ENCODE measurements around the gene BARD1.
"Not testable (repeated sequence)": the region's sequence is repeated elsewhere in the genome, so short reads cannot be mapped to it uniquely, and the experiment has no call there.

The BARD1 gene

DNA sequence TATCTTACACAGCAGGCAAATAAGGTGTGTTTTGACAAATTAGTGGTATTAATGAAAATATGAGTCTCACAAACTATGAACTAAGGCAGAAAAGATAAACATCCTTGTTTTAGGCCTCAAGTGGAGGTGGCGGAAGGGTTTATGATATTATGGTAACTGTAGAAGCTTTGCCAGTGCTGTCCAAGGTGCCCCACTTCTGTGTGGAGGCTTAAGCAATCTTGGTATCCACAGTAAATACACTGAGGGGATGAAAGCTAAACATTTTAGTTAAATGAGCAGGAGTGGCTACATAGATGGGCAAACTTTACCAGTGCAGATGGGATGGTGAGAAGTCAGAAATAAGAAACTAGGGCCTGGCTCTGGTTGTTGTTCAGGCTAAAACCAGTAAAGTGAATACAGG lies 84.7 kb downstream of the BARD1 start:
- no peaks in the 10 kb centered on the region for H3K27me3 Mint-ChIP-seq
- peaks cover 47% of the 10 kb centered on the region for H3K36me3 Mint-ChIP-seq
- no peak overlapping the region for H3K4me3 Mint-ChIP-seq
- H3K4me1 Mint-ChIP-seq, result no peaks in the 10 kb centered on the region
- no peak overlapping the region for H3K27ac Mint-ChIP-seq
- peaks cover 8% of the 10 kb centered on the region for H3K9me3 Mint-ChIP-seq
- no peak for ATAC-seq

GRCh38 chr2:214717837-214718236 lies 91.6 kb downstream of the BARD1 start:
- Mint-ChIP-seq H3K9me3 (peaks cover 11% of the 10 kb centered on the region), H3K36me3 (peaks cover 50% of the 10 kb centered on the region)
- not testable (repeated sequence) for H3K27ac Mint-ChIP-seq, H3K27me3 Mint-ChIP-seq, H3K4me3 Mint-ChIP-seq, H3K4me1 Mint-ChIP-seq, ATAC-seq

DNA sequence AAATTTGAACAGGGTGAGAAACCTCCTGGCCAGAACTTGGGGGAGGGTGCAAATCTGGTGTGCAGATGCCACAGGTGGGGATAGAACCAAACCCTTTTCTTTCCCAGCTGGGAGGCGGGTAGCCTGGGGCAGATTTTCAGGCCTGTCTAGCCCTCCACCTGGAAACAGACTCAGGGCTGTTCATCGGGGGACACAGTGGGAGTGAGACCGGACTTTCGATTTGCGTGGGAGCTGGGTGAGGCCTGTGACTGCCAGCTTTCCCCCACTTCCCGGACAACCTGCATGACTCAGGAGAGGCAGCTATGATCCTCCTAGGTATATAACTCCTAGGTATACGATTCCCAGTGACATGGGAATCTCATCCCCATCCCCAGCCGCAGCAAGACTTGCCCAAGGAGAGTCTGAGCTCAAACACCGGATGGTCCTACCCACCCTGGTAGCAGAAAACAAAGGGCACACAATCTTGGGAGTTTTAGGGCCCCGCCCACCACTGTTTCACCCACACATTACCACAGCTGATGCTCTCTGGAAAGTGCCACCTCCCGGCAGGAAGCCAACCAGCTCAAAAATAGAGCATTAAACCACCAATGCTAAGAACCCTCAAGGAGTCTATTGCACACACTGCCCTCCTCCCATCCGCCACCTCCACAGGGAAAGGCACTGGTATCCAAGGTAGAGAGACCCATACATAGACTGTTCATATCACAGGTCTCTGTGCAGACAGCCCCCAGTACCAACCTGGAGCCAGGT lies 92.5 kb downstream of the BARD1 start:
- H3K9me3 Mint-ChIP-seq, result peaks cover 11% of the 10 kb centered on the region
- H3K27me3 Mint-ChIP-seq, result no peaks in the 10 kb centered on the region
- peaks cover 48% of the 10 kb centered on the region for H3K36me3 Mint-ChIP-seq
- ATAC-seq, result no peak
- no peak overlapping the region for H3K27ac Mint-ChIP-seq
- H3K4me1 Mint-ChIP-seq, result no peaks in the 10 kb centered on the region
- no peak overlapping the region for H3K4me3 Mint-ChIP-seq

- Mint-ChIP-seq H3K27me3 (no peaks in the 10 kb centered on the region), H3K27ac (no peak overlapping the region), H3K9me3 (peaks cover 6% of the 10 kb centered on the region), H3K4me3 (no peak overlapping the region), H3K4me1 (no peaks in the 10 kb centered on the region), H3K36me3 (peaks cover 30% of the 10 kb centered on the region)
- no peak for ATAC-seq
Observed at GRCh38 chr2:214715025-214715424, 94.5 kb downstream of the BARD1 start.

DNA sequence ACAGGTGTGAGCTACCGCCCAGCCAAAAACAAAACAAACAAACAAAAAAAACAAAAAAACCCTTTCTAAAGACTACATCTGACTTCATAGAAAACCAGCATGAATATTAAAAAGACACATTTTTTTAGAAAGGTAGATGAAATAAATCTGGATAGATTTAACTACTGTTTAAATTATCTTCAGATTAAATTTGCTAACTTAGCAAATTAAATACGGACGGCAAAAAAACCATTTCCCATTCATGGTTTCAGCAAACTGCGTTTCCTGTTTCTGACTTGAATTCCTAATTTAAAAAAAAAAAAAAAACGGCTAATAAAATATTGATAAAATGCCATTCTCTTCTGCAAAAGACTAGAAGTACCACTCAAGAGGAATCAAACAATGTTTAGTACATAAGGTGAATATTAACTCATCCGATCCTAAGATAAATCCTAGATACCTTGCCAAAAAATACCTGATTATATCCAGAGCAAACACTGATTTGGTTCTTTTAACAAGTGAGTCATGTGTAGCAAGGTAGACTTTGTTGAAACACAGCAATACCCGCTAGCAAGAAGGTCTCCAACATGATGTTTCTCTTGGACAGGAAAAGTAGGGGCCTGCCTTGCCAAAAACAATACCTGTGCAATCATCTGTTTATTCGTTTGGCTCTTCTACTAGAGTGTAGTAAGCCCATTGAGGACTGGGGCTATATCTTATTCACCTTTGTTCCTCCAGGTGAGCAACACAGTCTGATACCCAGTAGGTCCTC lies 96.2 kb downstream of the BARD1 start:
- no peaks in the 10 kb centered on the region for H3K4me1 Mint-ChIP-seq
- H3K4me3 Mint-ChIP-seq, result no peak overlapping the region
- no peaks in the 10 kb centered on the region for H3K27me3 Mint-ChIP-seq
- H3K9me3 Mint-ChIP-seq, result peaks cover 4% of the 10 kb centered on the region
- H3K36me3 Mint-ChIP-seq, result peaks cover 14% of the 10 kb centered on the region
- H3K27ac Mint-ChIP-seq, result no peak overlapping the region
- no peak for ATAC-seq

DNA sequence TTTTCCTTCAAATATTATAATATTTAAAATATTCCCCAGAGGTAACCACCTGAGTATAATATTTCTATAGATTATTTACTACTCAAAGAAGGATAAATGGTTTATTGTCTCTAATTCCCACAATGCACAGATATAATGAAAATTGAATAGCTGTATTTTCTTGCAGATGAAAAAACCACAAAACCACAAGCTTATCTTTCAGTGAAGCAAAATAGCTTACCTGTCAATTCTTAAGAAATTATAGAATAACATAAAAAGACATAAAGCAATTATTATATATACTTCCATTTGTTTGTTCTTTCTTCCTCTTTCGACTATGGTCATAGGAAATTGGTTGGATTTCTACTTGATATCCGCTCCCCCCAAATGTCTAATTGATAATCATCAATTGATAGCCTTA lies 98.8 kb downstream of the BARD1 start:
- H3K27me3 Mint-ChIP-seq, result no peaks in the 10 kb centered on the region
- no peak for ATAC-seq
- H3K4me3 Mint-ChIP-seq, result no peak overlapping the region
- H3K4me1 Mint-ChIP-seq, result no peaks in the 10 kb centered on the region
- H3K9me3 Mint-ChIP-seq, result no peaks in the 10 kb centered on the region
- H3K36me3 Mint-ChIP-seq, result no peaks in the 10 kb centered on the region
- H3K27ac Mint-ChIP-seq, result no peak overlapping the region

DNA sequence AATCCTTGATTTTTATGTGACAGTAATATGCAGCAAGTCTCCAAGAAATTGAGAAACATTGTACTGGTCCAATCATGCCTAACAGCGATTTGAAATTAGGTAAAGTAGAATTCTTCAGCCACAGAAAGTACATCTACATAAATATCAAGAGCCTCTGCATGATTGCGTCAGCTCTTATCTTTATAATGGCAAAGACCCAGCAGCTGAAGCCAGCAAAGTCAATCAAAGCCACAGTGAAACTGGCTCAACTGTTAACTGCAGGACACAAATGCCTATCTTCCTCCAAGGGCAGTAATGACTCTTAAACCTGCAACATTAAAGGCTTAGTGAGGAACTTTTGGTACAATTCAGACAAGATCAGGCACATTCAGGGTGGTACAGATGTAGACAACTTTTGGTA lies 102.5 kb downstream of the BARD1 start:
- Mint-ChIP-seq H3K4me3 (no peak overlapping the region), H3K36me3 (no peaks in the 10 kb centered on the region), H3K4me1 (no peaks in the 10 kb centered on the region), H3K9me3 (peaks cover 3% of the 10 kb centered on the region), H3K27ac (no peak overlapping the region), H3K27me3 (no peaks in the 10 kb centered on the region)
- no peak for ATAC-seq

GRCh38 chr2:214699236-214699635 lies 110.2 kb downstream of the BARD1 start:
- H3K36me3 Mint-ChIP-seq, result peaks cover 7% of the 10 kb centered on the region
- no peaks in the 10 kb centered on the region for H3K27me3 Mint-ChIP-seq
- H3K27ac Mint-ChIP-seq, result no peak overlapping the region
- no peak for ATAC-seq
- H3K4me1 Mint-ChIP-seq, result no peaks in the 10 kb centered on the region
- H3K4me3 Mint-ChIP-seq, result no peak overlapping the region
- H3K9me3 Mint-ChIP-seq, result peaks cover 6% of the 10 kb centered on the region

DNA sequence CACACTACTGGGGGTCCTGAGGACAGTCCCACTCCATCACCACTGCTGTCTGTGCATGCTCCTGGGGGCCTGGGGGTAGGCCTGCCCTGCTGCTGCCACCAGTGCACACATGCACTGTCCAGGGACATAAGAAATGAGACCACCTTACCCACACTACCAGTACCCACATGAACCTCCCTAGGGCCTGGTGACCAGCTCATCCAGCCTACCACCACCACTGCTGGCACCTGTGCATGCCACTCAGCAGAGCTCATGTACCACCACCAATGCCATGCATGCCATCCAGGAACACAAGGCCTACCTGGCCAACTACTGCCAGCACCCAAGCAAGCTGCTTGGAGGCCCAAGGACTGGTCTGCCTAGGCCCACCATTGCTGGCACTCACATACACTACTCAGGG lies 112.8 kb downstream of the BARD1 start:
- H3K4me1 Mint-ChIP-seq, result no peaks in the 10 kb centered on the region
- H3K27ac Mint-ChIP-seq, result no peak overlapping the region
- peak; percentile 53 for ATAC-seq
- H3K36me3 Mint-ChIP-seq, result peaks cover 7% of the 10 kb centered on the region
- H3K9me3 Mint-ChIP-seq, result peaks cover 6% of the 10 kb centered on the region
- no peak overlapping the region for H3K4me3 Mint-ChIP-seq
- H3K27me3 Mint-ChIP-seq, result no peaks in the 10 kb centered on the region

DNA sequence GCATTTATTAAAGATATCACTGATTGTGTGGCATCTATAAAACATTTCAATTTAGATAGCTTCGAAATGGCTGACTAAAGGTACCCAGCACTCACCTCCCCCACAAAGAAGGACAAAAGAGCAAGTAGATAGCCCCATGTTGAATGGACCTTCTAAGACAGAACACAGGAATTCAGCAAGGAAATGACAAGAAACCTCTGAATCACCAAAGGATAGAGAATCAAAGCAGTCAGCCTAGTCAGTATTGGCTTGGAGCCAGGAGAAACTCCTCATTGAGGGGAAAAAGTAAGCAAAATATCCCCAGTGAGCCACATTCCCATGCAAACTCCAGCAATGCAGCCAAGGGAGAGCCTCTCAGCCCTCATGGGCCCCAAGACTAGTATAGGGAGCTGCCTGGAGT lies 113.7 kb downstream of the BARD1 start:
- no peaks in the 10 kb centered on the region for H3K27me3 Mint-ChIP-seq
- no peak for ATAC-seq
- no peaks in the 10 kb centered on the region for H3K9me3 Mint-ChIP-seq
- no peaks in the 10 kb centered on the region for H3K4me1 Mint-ChIP-seq
- H3K27ac Mint-ChIP-seq, result no peak overlapping the region
- H3K36me3 Mint-ChIP-seq, result no peaks in the 10 kb centered on the region
- no peak overlapping the region for H3K4me3 Mint-ChIP-seq

DNA sequence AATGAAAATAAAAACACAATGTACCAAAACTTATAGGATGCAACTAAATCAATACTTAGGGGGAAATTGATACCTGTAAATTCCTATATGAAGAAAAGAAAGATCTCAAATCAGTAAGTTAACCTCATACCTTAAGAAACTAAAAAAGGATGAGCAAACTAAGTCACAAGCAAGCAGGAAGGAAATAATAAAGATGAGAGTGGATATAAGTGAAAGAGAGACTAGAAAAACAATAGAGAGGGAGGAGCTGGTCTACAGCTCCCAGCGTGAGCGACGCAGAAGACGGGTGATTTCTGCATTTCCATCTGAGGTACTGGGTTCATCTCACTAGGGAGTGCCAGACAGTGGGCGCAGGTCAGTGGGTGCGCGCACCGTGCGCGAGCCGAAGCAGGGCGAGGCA lies 125.9 kb downstream of the BARD1 start:
- peaks cover 12% of the 10 kb centered on the region for H3K4me1 Mint-ChIP-seq
- not testable (repeated sequence) for H3K36me3 Mint-ChIP-seq, ATAC-seq, H3K9me3 Mint-ChIP-seq
- H3K27me3 Mint-ChIP-seq, result peaks cover 18% of the 10 kb centered on the region
- H3K27ac Mint-ChIP-seq, result peak overlapping the region; percentile 5
- peak overlapping the region; percentile 69 for H3K4me3 Mint-ChIP-seq

DNA sequence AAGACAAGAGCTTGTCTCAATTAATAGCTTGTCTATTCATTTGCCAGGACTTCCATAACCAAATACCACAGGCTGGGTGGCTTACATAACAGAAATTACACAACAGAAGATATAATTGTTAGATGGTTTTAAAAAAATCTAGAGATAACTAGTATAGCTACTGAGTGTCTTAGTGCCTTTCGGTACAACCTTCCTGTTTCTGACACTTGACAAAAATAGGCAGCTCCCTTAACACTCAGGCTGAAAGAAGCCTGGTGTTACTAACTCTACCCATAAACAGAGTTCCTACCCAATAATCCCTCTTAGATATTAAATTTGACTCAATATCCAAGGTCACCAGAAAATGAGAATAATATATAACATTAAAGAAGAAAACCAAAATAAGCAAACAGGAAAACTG lies 129.7 kb downstream of the BARD1 start:
- peaks cover 12% of the 10 kb centered on the region for H3K4me1 Mint-ChIP-seq
- no peak overlapping the region for H3K4me3 Mint-ChIP-seq
- ATAC-seq, result no peak
- H3K9me3 Mint-ChIP-seq, result no peaks in the 10 kb centered on the region
- H3K27me3 Mint-ChIP-seq, result peaks cover 18% of the 10 kb centered on the region
- H3K27ac Mint-ChIP-seq, result no peak overlapping the region
- no peaks in the 10 kb centered on the region for H3K36me3 Mint-ChIP-seq

- Mint-ChIP-seq H3K4me3 (no peak overlapping the region), H3K27ac (no peak overlapping the region), H3K4me1 (peaks cover 5% of the 10 kb centered on the region), H3K9me3 (no peaks in the 10 kb centered on the region), H3K36me3 (no peaks in the 10 kb centered on the region), H3K27me3 (no peaks in the 10 kb centered on the region)
- no peak for ATAC-seq
Observed at GRCh38 chr2:214676421-214677089, 132.9 kb downstream of the BARD1 start.
